ENCODE measurements around the gene TMC6.
A peak's percentile ranks its signal among the peaks of the same experiment; 100 is the strongest.
"Not testable (repeated sequence)": the region's sequence is repeated elsewhere in the genome, so short reads cannot be mapped to it uniquely, and the experiment has no call there.

TMC6 gene

DNA sequence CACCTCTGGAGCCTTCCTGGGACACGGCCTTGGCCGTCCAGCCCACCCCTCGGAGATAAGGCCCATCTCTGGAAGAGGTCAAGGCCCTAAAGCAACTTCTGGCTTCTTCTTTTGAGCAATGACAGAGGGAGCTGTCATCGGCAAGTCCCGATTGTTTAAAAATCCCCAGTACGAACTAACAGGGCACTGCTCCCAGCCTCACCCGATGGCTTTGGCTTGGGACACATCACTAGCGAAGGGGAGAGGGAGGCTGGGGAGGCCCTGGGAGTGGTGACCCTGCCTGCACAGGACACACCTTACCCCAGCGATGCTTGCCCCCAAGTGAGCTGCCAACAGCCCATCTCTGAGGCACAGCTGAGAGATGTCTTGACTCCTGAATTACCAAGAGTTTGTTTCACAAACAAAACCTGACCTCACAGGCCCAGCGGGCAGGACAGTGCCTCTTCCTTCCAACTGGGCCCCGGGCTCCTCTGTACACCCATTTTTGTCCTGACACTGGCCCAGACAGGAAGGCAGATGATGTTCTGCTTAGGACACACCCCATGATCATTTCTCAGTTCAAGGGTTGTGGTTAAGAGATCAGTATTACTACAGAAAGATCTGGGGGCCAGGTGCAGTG, 44.7 kb upstream of the TMC6 start:
- ChIA-PET CTCF (interaction anchor here (0.6 to 0.8 kb wide), 2 partner anchors 47 to 1788 kb away, joined by 3 to 4 read pairs; no protein-coding TSS in a partner anchor), POLR2A (ENCODE audit: low non-redundant PET) (no interaction called here)
- TF ChIP-seq, protein P1, sequence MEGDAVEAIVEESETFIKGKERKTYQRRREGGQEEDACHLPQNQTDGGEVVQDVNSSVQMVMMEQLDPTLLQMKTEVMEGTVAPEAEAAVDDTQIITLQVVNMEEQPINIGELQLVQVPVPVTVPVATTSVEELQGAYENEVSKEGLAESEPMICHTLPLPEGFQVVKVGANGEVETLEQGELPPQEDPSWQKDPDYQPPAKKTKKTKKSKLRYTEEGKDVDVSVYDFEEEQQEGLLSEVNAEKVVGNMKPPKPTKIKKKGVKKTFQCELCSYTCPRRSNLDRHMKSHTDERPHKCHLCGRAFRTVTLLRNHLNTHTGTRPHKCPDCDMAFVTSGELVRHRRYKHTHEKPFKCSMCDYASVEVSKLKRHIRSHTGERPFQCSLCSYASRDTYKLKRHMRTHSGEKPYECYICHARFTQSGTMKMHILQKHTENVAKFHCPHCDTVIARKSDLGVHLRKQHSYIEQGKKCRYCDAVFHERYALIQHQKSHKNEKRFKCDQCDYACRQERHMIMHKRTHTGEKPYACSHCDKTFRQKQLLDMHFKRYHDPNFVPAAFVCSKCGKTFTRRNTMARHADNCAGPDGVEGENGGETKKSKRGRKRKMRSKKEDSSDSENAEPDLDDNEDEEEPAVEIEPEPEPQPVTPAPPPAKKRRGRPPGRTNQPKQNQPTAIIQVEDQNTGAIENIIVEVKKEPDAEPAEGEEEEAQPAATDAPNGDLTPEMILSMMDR (conservative IDR thresholded peaks at IDR 0.05; ENCODE audit: low read depth), result no peak
- peak overlapping the region; percentile 67 for H3K27ac ChIP-seq
- no peak for DNase-seq (ENCODE audit: low spot score)

- ChIA-PET CTCF (interaction anchor here (0.6 to 0.8 kb wide), 4 partner anchors 13 to 1787 kb away, joined by 3 to 4 read pairs (median 3); no protein-coding TSS in a partner anchor), POLR2A (ENCODE audit: low non-redundant PET) (no interaction called here)
- TF ChIP-seq, protein P1 (conservative IDR thresholded peaks at IDR 0.05; ENCODE audit: low read depth), result no peak
- DNase-seq (ENCODE audit: low spot score), result no peak
- H3K27ac ChIP-seq, result peak overlapping the region; percentile 67
Observed at GRCh38 chr17:78172249-78173051, 43.9 kb upstream of the TMC6 start.

DNA sequence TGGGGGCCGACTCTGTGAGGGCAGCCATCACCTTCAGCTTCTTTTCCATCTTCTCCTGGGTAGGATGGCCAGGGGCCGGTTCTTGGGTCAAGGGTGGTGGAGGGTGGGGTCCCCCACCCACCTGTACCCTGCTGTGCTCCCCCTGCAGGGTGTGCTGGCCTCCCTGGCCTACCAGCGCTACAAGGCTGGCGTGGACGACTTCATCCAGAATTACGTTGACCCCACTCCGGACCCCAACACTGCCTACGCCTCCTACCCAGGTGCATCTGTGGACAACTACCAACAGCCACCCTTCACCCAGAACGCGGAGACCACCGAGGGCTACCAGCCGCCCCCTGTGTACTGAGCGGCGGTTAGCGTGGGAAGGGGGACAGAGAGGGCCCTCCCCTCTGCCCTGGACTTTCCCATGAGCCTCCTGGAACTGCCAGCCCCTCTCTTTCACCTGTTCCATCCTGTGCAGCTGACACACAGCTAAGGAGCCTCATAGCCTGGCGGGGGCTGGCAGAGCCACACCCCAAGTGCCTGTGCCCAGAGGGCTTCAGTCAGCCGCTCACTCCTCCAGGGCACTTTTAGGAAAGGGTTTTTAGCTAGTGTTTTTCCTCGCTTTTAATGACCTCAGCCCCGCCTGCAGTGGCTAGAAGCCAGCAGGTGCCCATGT, 43.2 kb upstream of the TMC6 start:
- H3K27ac ChIP-seq, result peak overlapping the region; percentile 67
- POLR2A ChIA-PET (ENCODE audit: low non-redundant PET), result interaction anchor here (0.7 kb wide), 1 partner anchor 30 kb away, joined by 16 read pairs; no protein-coding TSS in a partner anchor
- CTCF ChIA-PET, result interaction anchor here (0.7 kb wide), 1 partner anchor 129 kb away, joined by 3 read pairs; no protein-coding TSS in a partner anchor
- DNase-seq (ENCODE audit: low spot score), result not testable (repeated sequence)

- ChIA-PET POLR2A (ENCODE audit: low non-redundant PET) (interaction anchor here (0.7 kb wide), 1 partner anchor 29 kb away, joined by 16 read pairs; no protein-coding TSS in a partner anchor), CTCF (no interaction called here)
- DNase-seq (ENCODE audit: low spot score), result no peak
- TF ChIP-seq, protein P1 (conservative IDR thresholded peaks at IDR 0.05; ENCODE audit: low read depth), result no peak
- peak overlapping the region; percentile 67 for H3K27ac ChIP-seq
Observed at GRCh38 chr17:78170692-78171590, 42.4 kb upstream of the TMC6 start.

DNA sequence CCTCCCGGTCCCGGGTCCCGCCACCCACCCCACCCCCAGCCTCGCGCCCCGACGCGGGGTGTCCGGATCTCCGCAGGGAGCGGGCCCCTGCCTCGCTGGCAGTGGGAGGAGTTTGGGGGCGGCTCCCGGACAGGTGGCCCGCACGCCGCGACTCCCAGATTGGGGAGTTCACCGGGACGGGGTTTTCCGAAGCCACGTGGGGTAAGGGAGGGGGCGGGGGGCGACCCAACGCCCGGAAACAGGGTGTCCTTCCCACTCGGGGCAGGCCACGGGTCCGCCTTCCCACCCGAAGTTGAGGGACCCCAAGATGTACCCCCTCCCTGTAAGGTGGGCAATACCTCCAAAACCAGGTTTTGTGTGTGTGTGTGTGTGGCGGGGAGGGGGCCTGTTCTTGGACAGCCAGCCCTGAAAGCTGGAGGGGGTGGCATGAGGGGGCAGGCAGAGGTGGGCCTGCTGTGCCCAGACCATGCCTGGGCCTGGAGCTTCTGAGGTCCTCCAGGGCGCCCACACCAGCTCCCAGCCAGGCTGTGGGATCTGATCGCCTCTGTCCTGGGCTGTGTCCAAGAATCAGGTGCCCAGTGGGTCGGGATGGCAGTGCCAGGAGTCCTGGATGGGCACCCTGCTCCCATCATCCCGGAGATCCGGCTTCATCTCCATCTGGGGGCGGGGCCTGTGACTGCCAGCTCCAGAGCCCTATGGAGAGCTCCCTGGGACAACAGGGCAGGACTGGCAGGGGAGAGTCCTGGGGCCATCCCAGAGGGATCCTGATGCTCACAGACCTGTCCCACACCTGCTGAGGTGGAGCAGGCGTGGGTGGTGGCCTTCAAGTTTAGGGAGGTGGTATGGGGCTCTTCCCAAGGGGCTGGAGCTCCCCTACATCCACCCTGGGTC, 40.6 kb upstream of the TMC6 start:
- peak; percentile 72 for DNase-seq (ENCODE audit: low spot score)
- CTCF ChIA-PET, result interaction anchor here (1.4 kb wide), 2 partner anchors 57 to 253 kb away, joined by 3 to 7 read pairs; no protein-coding TSS in a partner anchor
- TF ChIP-seq, protein P1 (conservative IDR thresholded peaks at IDR 0.05; ENCODE audit: low read depth), result no peak
- POLR2A ChIA-PET (ENCODE audit: low non-redundant PET), result interaction anchor here (0.6 to 1.6 kb wide), 3 partner anchors 41 to 647 kb away, joined by 3 to 6 read pairs (median 4); no protein-coding TSS in a partner anchor
- peak overlapping the region; percentile 67 for H3K27ac ChIP-seq
